H9 (cell line): ENCODE measurements around the gene ANK2. TPM values are rescaled to one million over a fixed set of nuclear protein-coding genes. Genes with fewer than 3 reads are reported as not detected.

ENCODE experiments used
- DNase-seq: peaks from one replicate; pipeline ENCODE4 v3.0.0-alpha.2; 2017
- H2AFZ ChIP-seq: one replicate; pipeline ENCODE4 v1.6.1; 2013; ENCODE audit warnings: mild to moderate bottlenecking, low read length, control low read depth, moderate library complexity
- H2AK5ac ChIP-seq: 2 replicates; pipeline ENCODE4 v1.6.1; 2013; ENCODE audit warnings: low read length, control low read depth, mixed read lengths; ENCODE audit not compliant: insufficient read length
- H2BK120ac ChIP-seq: one replicate; pipeline ENCODE4 v1.6.1; 2013; ENCODE audit warnings: low read depth, mild to moderate bottlenecking, low read length, control low read depth, inconsistent platforms; ENCODE audit not compliant: poor library complexity, severe bottlenecking
- H2BK12ac ChIP-seq: 2 replicates; pipeline ENCODE4 v1.6.1; 2013; ENCODE audit warnings: low read length, control low read depth, mixed read lengths, low read depth; ENCODE audit not compliant: insufficient read length
- H2BK15ac ChIP-seq: 2 replicates; pipeline ENCODE4 v1.6.1; 2013; ENCODE audit warnings: low read depth, low read length, control low read depth
- H2BK20ac ChIP-seq: one replicate; pipeline ENCODE4 v1.6.1; 2013; ENCODE audit warnings: low read depth, mild to moderate bottlenecking, low read length, control low read depth, inconsistent platforms; ENCODE audit not compliant: poor library complexity, severe bottlenecking
- H2BK5ac ChIP-seq: 2 replicates; pipeline ENCODE4 v1.6.1; 2013; ENCODE audit warnings: low read length, control low read depth, mixed read lengths; ENCODE audit not compliant: insufficient read length
- H3K14ac ChIP-seq: 2 replicates; pipeline ENCODE4 v1.6.1; 2013; ENCODE audit warnings: low read length, control low read depth; ENCODE audit not compliant: insufficient read depth
- H3K18ac ChIP-seq: 2 replicates; pipeline ENCODE4 v1.6.1; 2013; ENCODE audit warnings: low read depth, mild to moderate bottlenecking, mixed read lengths, low read length, control low read depth; ENCODE audit not compliant: insufficient read length
- H3K23ac ChIP-seq: 2 replicates; pipeline ENCODE4 v1.6.1; 2013; ENCODE audit warnings: low read length, control low read depth, mixed read lengths, low read depth; ENCODE audit not compliant: insufficient read length
- H3K23me2 ChIP-seq: 2 replicates; pipeline ENCODE4 v1.6.1; 2013; ENCODE audit warnings: low read depth, mild to moderate bottlenecking, mixed read lengths, low read length, control low read depth; ENCODE audit not compliant: insufficient read length, poor library complexity, severe bottlenecking
- H3K27ac ChIP-seq: 2 replicates; pipeline ENCODE4 v1.5.1; 2013; ENCODE audit warnings: low read length, control low read depth, mixed read lengths, low read depth; ENCODE audit not compliant: insufficient read length
- H3K27me3 ChIP-seq: 2 replicates; pipeline ENCODE4 v1.6.1; 2013; ENCODE audit warnings: low read length, control low read depth, inconsistent platforms; ENCODE audit not compliant: insufficient read depth
- H3K4ac ChIP-seq: 2 replicates; pipeline ENCODE4 v1.6.1; 2013; ENCODE audit warnings: low read depth, mild to moderate bottlenecking, control low read depth, inconsistent platforms, low read length, moderate library complexity
- H3K4me1 ChIP-seq: 2 replicates; pipeline ENCODE4 v1.6.1; 2013; ENCODE audit warnings: low read length, control low read depth, inconsistent platforms; ENCODE audit not compliant: insufficient read depth
- H3K4me2 ChIP-seq: 2 replicates; pipeline ENCODE4 v1.6.1; 2013; ENCODE audit warnings: low read length, control low read depth, mixed read lengths; ENCODE audit not compliant: insufficient read length, insufficient read depth
- H3K56ac ChIP-seq: 2 replicates; pipeline ENCODE4 v1.6.1; 2013; ENCODE audit warnings: low read depth, mild to moderate bottlenecking, mixed read lengths, low read length, control low read depth; ENCODE audit not compliant: insufficient read length
- H3K79me1 ChIP-seq: 2 replicates; pipeline ENCODE4 v1.6.1; 2013; ENCODE audit warnings: low read depth, mild to moderate bottlenecking, moderate library complexity, low read length, control low read depth, inconsistent platforms; ENCODE audit not compliant: insufficient read depth, poor library complexity, severe bottlenecking
- H3K79me2 ChIP-seq: 2 replicates; pipeline ENCODE4 v1.6.1; 2013; ENCODE audit warnings: low read length, control low read depth, inconsistent platforms; ENCODE audit not compliant: insufficient read depth
- H3K9ac ChIP-seq: 2 replicates; pipeline ENCODE4 v1.6.1; 2013; ENCODE audit warnings: low read length, control low read depth, mixed read lengths; ENCODE audit not compliant: insufficient read length; ENCODE audit errors: extremely low read depth
- H3K9me3 ChIP-seq: one replicate; pipeline ENCODE4 v1.6.1; 2013; ENCODE audit warnings: low read depth, low read length, inconsistent platforms; ENCODE audit not compliant: control insufficient read depth
- H3T11ph ChIP-seq: one replicate; pipeline ENCODE4 v1.6.1; 2013; ENCODE audit warnings: mild to moderate bottlenecking, low read length, control low read depth, inconsistent platforms
- H4K20me1 ChIP-seq: one replicate; pipeline ENCODE4 v1.6.1; 2013; ENCODE audit not compliant: control insufficient read depth, insufficient read length, insufficient read depth
- H4K5ac ChIP-seq: 2 replicates; pipeline ENCODE4 v1.6.1; 2013; ENCODE audit warnings: low read depth, mild to moderate bottlenecking, mixed read lengths, low read length, control low read depth; ENCODE audit not compliant: insufficient read length
- H4K8ac ChIP-seq: replicated peaks from 2 replicates; pipeline ENCODE4 v1.6.1; 2013; ENCODE audit warnings: low read length, control low read depth, mixed read lengths, low read depth; ENCODE audit not compliant: insufficient read length
- H4K91ac ChIP-seq: 2 replicates; pipeline ENCODE4 v1.6.1; 2013; ENCODE audit warnings: low read depth, mild to moderate bottlenecking, moderate library complexity, mixed read lengths, low read length, control low read depth; ENCODE audit not compliant: insufficient read length
- H3K27ac Mint-ChIP-seq, 3 experiments: 2 replicates in 2 of 3; 3 replicates in 1 of 3; pipeline ENCODE4 v1.8.0; 2020 to 2021; ENCODE audit warnings: mixed read lengths in 3 of 3, mild to moderate bottlenecking in 1 of 3, moderate library complexity in 1 of 3
- H3K27me3 Mint-ChIP-seq: 2 replicates; pipeline ENCODE4 v1.8.0; 2021; ENCODE audit warnings: low read depth, mild to moderate bottlenecking, moderate library complexity, mixed read lengths
- H3K36me3 Mint-ChIP-seq, 3 experiments: 2 replicates in 2 of 3; 3 replicates in 1 of 3; pipeline ENCODE4 v1.8.0; 2020 to 2021; ENCODE audit warnings: low read depth in 3 of 3, mixed read lengths in 3 of 3; ENCODE audit not compliant: insufficient read depth in 1 of 3
- H3K4me1 Mint-ChIP-seq, 2 experiments: 2 replicates each; pipeline ENCODE4 v1.8.0; 2020; ENCODE audit warnings: mixed read lengths in 2 of 2
- H3K4me3 Mint-ChIP-seq, 2 experiments: 2 replicates in 1 of 2; 3 replicates in 1 of 2; pipeline ENCODE4 v1.8.0; 2020 to 2021; ENCODE audit warnings: mild to moderate bottlenecking in 2 of 2, mixed read lengths in 2 of 2, moderate library complexity in 1 of 2
- H3K9me3 Mint-ChIP-seq, 2 experiments: 2 replicates in 1 of 2; 3 replicates in 1 of 2; pipeline ENCODE4 v1.8.0; 2020; ENCODE audit warnings: mild to moderate bottlenecking in 2 of 2, mixed read lengths in 2 of 2, moderate library complexity in 1 of 2
- WGBS: extraction: QIAGEN DNeasy Blood & Tissue Kit; methylation state at CpG from one replicate; pipeline ENCODE4 v1.1.7; 2013; ENCODE audit warnings: missing lambda C conversion rate, low lambda C conversion rate, mixed read lengths; ENCODE audit not compliant: insufficient read length; ENCODE audit errors: extremely low coverage; 5-methylcytosine and 5-hydroxymethylcytosine counted together
- total RNA-seq: library from RNA; stranded (reverse); gene quantifications from 2 replicates; pipeline ENCODE4 v1.2.1, GENCODE V29; 2021
- TF ChIP-seq, protein P1 (sequence below): fragments of 200-600 bp; sonication (generic); conservative IDR thresholded peaks from 3 replicates; pipeline ENCODE4 v1.8.0; 2021; ENCODE audit warnings: antibody characterized with exemption, mild to moderate bottlenecking

Gene ANK2
- total RNA-seq, 1 experiment from 2014 or later: 36.8 TPM

DNA sequence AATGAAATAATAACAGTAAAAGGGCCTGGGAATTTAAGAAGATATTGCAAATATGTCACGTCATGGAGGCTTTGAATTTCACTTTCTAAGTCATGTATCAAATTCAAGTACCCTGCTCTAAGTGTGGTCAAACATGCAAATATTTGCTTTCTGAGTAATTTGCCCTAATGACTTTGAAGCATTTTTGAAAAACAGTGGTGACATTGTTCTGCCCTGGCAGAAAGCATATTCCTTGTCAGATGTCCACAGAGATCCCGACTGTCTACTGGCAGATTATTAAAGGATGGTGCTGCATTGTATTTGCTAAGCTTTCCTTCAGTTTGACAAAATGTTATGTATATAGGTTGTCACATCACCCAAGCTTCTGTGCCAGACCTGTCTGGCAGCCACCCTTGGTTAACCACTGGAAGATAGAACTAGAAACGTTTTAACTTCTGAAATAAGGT, 92.5 kb downstream of the ANK2 start:
- Histone ChIP-seq H2BK5ac (no peak overlapping the region), H3K23me2 (no peaks in the 10 kb centered on the region), H3K56ac (no peak overlapping the region), H3K14ac (no peak overlapping the region), H2BK120ac (no peak overlapping the region), H2AK5ac (no peak overlapping the region), H4K8ac (no peak overlapping the region), H2BK12ac (no peak overlapping the region), H3K79me1 (no peaks in the 10 kb centered on the region), H4K91ac (no peak overlapping the region), H2BK15ac (no peak overlapping the region), H3K9ac (no peak overlapping the region), H3K23ac (no peak overlapping the region), H3K9me3 (no peaks in the 10 kb centered on the region), H3K27ac (no peak overlapping the region), H2AFZ (no peak overlapping the region), H3K4me2 (no peak overlapping the region), H3K79me2 (no peaks in the 10 kb centered on the region), H3K18ac (no peak overlapping the region), H4K20me1 (no peaks in the 10 kb centered on the region), H3K4me1 (peaks cover 7% of the 10 kb centered on the region), H2BK20ac (no peak overlapping the region), H3T11ph (no peak overlapping the region), H4K5ac (no peak overlapping the region), H3K27me3 (no peaks in the 10 kb centered on the region), H3K4ac (no peak overlapping the region)
- peak overlapping the region in 2 of 3 experiments; percentile 39 to 40; a peak in 3 of 7 replicates for H3K27ac Mint-ChIP-seq
- H3K9me3 Mint-ChIP-seq: no peaks in the 10 kb centered on the region
- H3K27me3 Mint-ChIP-seq: no peaks in the 10 kb centered on the region
- DNase-seq: no peak
- TF ChIP-seq, protein P1, sequence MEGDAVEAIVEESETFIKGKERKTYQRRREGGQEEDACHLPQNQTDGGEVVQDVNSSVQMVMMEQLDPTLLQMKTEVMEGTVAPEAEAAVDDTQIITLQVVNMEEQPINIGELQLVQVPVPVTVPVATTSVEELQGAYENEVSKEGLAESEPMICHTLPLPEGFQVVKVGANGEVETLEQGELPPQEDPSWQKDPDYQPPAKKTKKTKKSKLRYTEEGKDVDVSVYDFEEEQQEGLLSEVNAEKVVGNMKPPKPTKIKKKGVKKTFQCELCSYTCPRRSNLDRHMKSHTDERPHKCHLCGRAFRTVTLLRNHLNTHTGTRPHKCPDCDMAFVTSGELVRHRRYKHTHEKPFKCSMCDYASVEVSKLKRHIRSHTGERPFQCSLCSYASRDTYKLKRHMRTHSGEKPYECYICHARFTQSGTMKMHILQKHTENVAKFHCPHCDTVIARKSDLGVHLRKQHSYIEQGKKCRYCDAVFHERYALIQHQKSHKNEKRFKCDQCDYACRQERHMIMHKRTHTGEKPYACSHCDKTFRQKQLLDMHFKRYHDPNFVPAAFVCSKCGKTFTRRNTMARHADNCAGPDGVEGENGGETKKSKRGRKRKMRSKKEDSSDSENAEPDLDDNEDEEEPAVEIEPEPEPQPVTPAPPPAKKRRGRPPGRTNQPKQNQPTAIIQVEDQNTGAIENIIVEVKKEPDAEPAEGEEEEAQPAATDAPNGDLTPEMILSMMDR: no peak
- no peak overlapping the region; a peak in 1 of 5 replicates for H3K4me3 Mint-ChIP-seq
- H3K36me3 Mint-ChIP-seq: no peaks in the 10 kb centered on the region; a peak in 1 of 7 replicates
- WGBS: no CpG with 5 or more reads among the region's 3 CpGs
- H3K4me1 Mint-ChIP-seq: peaks cover 52 to 60% of the 10 kb centered on the region in 2 experiments
